DOHH2 (cell line): ENCODE results near the gene NMNAT2.
"Not testable (repeated sequence)": the region's sequence is repeated elsewhere in the genome, so short reads cannot be mapped to it uniquely, and the experiment has no call there.

Experiments
- H3F3A ChIP-seq: fragments of 200-600 bp; sonication (generic), shearing (Covaris generic); 2 replicates; pipeline ENCODE4 v1.6.0; 2016; ENCODE audit warnings: antibody characterized with exemption, mild to moderate bottlenecking; ENCODE audit not compliant: control insufficient read depth, insufficient read depth
- H3K27ac ChIP-seq: fragments of 200-600 bp; sonication (generic); 2 replicates; pipeline ENCODE4 v1.5.1; 2014; ENCODE audit warnings: low read depth, mild to moderate bottlenecking, low read length, moderate library complexity
- H3K27me3 ChIP-seq: fragments of 200-600 bp; sonication (generic); 2 replicates; pipeline ENCODE4 v1.6.1; 2014; ENCODE audit warnings: mild to moderate bottlenecking, low read length, mixed read lengths; ENCODE audit not compliant: control insufficient read depth
- H3K36me3 ChIP-seq: fragments of 200-600 bp; sonication (generic); 2 replicates; pipeline ENCODE4 v1.6.1; 2014; ENCODE audit warnings: mild to moderate bottlenecking, low read length, moderate library complexity, mixed read lengths; ENCODE audit not compliant: control insufficient read depth
- H3K4me1 ChIP-seq: fragments of 200-600 bp; sonication (generic); 2 replicates; pipeline ENCODE4 v1.6.1; 2014; ENCODE audit warnings: mild to moderate bottlenecking, low read length, mixed read lengths; ENCODE audit not compliant: control insufficient read depth
- H3K4me2 ChIP-seq: fragments of 200-600 bp; sonication (generic); 2 replicates; pipeline ENCODE4 v1.6.0; 2014; ENCODE audit warnings: mild to moderate bottlenecking, low read length, moderate library complexity
- H3K4me3 ChIP-seq: fragments of 200-600 bp; sonication (generic); 2 replicates; pipeline ENCODE4 v1.5.1; 2014; ENCODE audit warnings: mild to moderate bottlenecking, low read length, mixed read lengths
- H3K79me2 ChIP-seq: fragments of 200-600 bp; sonication (generic); 2 replicates; pipeline ENCODE4 v1.6.1; 2014; ENCODE audit warnings: mild to moderate bottlenecking, low read length, mixed read lengths; ENCODE audit not compliant: control insufficient read depth
- H3K9me2 ChIP-seq: fragments of 200-600 bp; sonication (generic); replicated peaks from 2 replicates; pipeline ENCODE4 v1.6.1; 2014; ENCODE audit warnings: mild to moderate bottlenecking, low read length, mixed read lengths; ENCODE audit not compliant: control insufficient read depth
- H3K9me3 ChIP-seq: fragments of 200-600 bp; sonication (generic); 2 replicates; pipeline ENCODE4 v1.6.1; 2014; ENCODE audit warnings: antibody characterized with exemption, low read length, mixed read lengths; ENCODE audit not compliant: control insufficient read depth, insufficient read depth
- H4K20me1 ChIP-seq: fragments of 200-600 bp; sonication (generic); 2 replicates; pipeline ENCODE4 v1.6.0; 2014; ENCODE audit warnings: low read depth, mild to moderate bottlenecking, antibody characterized with exemption, low read length, moderate library complexity; ENCODE audit not compliant: control insufficient read depth, insufficient read depth
- EZH2phosphoT487 ChIP-seq: fragments of 200-600 bp; sonication (generic); IDR thresholded peaks from 2 replicates; pipeline ENCODE4 v1.6.1; 2017; ENCODE audit warnings: borderline replicate concordance, mild to moderate bottlenecking, antibody characterized with exemption, low read length, moderate library complexity, mixed read lengths
- TF ChIP-seq, protein P1 (sequence below): fragments of 200-600 bp; sonication (generic); IDR thresholded peaks from one replicate; pipeline ENCODE4 v1.5.1; 2014; ENCODE audit warnings: antibody characterized with exemption, mild to moderate bottlenecking, low read depth, low read length; ENCODE audit not compliant: poor library complexity, severe bottlenecking

The NMNAT2 gene

DNA sequence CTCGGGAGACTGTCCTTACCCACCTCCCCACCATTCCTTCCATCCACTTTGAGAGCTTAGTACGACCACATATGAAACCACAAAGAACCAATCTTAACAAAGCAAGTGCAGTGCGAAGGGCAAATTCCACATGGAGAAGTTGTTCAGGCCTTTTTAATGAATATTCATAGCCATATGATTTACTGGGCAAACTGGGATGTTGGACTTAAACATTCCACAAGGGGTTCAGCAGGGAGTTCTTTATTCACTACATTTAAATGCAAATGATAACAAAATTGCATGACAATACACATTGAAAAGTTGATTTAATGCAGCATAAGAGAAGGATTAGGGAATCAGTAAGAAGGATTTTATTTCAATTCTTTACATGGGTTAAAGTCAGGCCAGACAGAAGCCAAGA is 14.7 kb downstream of the NMNAT2 start:
- Histone ChIP-seq H3K79me2 (no peaks in the 10 kb centered on the region), H3F3A (no peaks in the 10 kb centered on the region), H3K27ac (no peak overlapping the region), H3K9me3 (no peaks in the 10 kb centered on the region), H3K9me2 (no peaks in the 10 kb centered on the region), H3K36me3 (no peaks in the 10 kb centered on the region), H3K27me3 (0 out of 2 replicates have a peak, but pooled peaks cover 4% of the 10 kb centered on the region), H3K4me2 (no peak overlapping the region), H3K4me3 (no peak overlapping the region), H3K4me1 (no peaks in the 10 kb centered on the region), H4K20me1 (no peaks in the 10 kb centered on the region)
- TF ChIP-seq, protein P1, sequence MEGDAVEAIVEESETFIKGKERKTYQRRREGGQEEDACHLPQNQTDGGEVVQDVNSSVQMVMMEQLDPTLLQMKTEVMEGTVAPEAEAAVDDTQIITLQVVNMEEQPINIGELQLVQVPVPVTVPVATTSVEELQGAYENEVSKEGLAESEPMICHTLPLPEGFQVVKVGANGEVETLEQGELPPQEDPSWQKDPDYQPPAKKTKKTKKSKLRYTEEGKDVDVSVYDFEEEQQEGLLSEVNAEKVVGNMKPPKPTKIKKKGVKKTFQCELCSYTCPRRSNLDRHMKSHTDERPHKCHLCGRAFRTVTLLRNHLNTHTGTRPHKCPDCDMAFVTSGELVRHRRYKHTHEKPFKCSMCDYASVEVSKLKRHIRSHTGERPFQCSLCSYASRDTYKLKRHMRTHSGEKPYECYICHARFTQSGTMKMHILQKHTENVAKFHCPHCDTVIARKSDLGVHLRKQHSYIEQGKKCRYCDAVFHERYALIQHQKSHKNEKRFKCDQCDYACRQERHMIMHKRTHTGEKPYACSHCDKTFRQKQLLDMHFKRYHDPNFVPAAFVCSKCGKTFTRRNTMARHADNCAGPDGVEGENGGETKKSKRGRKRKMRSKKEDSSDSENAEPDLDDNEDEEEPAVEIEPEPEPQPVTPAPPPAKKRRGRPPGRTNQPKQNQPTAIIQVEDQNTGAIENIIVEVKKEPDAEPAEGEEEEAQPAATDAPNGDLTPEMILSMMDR: no peak
- TF ChIP-seq EZH2phosphoT487: no peak

DNA sequence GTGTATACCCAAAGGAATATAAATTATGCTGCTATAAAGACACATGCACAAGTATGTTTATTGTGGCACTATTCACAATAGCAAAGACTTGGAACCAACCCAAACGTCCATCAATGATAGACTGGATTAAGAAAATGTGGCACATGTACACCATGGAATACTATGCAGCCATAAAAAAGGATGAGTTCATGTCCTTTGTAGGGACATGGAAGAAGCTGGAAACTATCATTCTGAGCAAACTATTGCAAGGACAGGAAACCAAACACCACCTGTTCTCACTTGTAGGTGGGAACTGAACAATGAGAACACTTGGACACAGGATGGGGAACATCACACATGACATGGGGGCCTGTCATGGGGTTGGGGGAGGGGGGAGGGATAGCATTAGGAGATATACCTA is 16.6 kb downstream of the NMNAT2 start:
- H3K36me3 ChIP-seq, H4K20me1 ChIP-seq, H3K27ac ChIP-seq, H3K79me2 ChIP-seq, H3K9me2 ChIP-seq, H3F3A ChIP-seq, H3K27me3 ChIP-seq, H3K4me1 ChIP-seq, H3K9me3 ChIP-seq, H3K4me2 ChIP-seq, H3K4me3 ChIP-seq: not testable (repeated sequence)

DNA sequence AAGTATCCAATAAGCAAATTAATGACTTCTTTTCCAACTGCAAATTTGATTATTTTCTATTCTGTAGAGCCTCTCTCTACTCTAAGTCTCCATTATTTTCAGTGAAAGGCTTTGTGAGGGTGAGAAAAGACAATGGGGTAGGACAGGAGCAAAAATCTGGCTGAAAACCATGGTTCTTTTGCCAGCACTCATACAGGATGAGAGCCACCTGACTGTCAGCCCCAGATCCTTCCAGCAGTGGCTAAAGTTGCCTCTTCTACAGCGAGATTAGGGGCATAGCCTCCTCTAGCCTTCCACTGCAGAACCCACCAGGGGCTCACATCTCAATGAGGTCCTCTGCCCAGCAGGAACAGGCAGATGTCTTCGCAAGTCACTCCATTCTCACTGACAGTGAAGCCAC is 23.7 kb downstream of the NMNAT2 start:
- no peaks in the 10 kb centered on the region for H3K9me3 ChIP-seq
- no peaks in the 10 kb centered on the region; the same call in 1 of the 2 replicates for H3K9me2 ChIP-seq
- H3K79me2 ChIP-seq: no peaks in the 10 kb centered on the region
- no peak overlapping the region for H3K4me2 ChIP-seq
- H3K36me3 ChIP-seq: no peaks in the 10 kb centered on the region
- H3K27me3 ChIP-seq: peaks cover 14% of the 10 kb centered on the region
- H3F3A ChIP-seq: no peaks in the 10 kb centered on the region
- H3K4me3 ChIP-seq: no peak overlapping the region
- H4K20me1 ChIP-seq: no peaks in the 10 kb centered on the region
- no peaks in the 10 kb centered on the region for H3K4me1 ChIP-seq
- TF ChIP-seq EZH2phosphoT487: no peak
- H3K27ac ChIP-seq: no peak overlapping the region

DNA sequence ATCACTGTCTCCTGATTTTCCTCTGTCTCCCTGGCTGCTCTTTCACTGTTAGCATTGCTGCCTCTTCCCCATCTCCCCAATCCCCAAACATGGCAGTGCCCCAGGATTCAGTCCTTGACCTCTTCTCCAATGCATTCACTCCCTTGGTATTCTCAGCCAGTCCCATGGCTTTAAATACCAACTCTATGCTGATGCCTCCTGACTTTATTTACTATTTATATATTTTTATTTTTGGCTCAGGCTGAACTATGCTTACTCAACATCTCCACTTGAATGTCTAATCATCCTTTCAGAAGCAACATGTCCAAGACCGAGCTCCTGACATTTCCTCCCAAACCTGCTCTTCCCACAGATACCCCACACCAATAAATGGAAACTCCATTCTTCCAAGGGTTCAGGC is 26.3 kb downstream of the NMNAT2 start:
- Histone ChIP-seq H3K9me3 (no peaks in the 10 kb centered on the region), H3K4me2 (no peak overlapping the region), H3K4me3 (no peak overlapping the region), H3K27me3 (peaks cover 14% of the 10 kb centered on the region), H4K20me1 (no peaks in the 10 kb centered on the region), H3K27ac (no peak overlapping the region), H3F3A (no peaks in the 10 kb centered on the region), H3K9me2 (no peaks in the 10 kb centered on the region; the same call in 1 of the 2 replicates), H3K4me1 (no peaks in the 10 kb centered on the region), H3K36me3 (no peaks in the 10 kb centered on the region), H3K79me2 (no peaks in the 10 kb centered on the region)
- TF ChIP-seq EZH2phosphoT487: no peak
- TF ChIP-seq, protein P1: no peak
